ENCODE results near the gene GORAB.
A peak's percentile ranks its signal among the peaks of the same experiment; 100 is the strongest.

GORAB gene

GRCh38 chr1:170531758-170532657, at the start of gene GORAB:
TSS of gene GORAB (plus strand) at chr1:170532166. CDS start at chr1:170532224, 58 bp downstream.
- DNase-seq: peak; percentile 94

DNA sequence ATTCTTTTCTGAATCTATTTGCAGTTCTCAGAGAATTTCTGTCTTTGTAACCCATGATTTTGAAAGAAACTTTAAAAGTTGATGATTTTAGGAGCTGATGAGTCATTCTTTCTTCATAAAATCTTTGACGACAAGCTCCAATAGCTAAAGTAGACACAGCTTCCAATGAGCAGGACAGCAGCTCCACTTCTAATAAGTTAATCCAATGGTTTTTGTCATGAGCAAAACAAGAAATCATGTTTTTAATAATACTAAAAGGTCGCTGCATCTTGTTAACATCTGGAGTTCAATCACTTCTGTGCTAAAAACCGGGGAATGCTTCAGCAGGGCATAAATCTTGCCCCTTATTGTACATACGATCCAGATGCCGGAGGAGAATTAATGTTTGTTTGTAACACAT, 48.9 kb upstream of the GORAB start:
- no peak for DNase-seq

DNA sequence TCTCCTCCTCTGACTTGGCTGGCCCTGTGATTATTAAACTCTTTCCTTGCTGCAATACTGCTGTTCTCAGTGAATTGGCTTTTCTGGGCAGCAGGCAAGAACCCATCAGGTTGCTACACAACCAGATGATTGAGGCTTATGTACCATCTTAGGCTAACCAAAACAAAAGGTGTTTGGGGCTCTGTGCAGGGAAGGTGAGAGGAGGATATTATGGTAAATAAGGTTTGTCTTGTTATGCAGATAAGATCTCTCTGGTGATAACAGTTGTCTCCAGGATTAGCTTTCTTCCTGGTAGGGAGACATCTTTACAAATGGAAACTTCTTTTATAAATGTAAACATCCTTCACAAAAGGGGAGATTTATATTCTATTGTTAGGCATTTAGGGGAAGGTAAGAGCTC, 44.5 kb upstream of the GORAB start:
- no peak for DNase-seq

GRCh38 chr1:170491291-170491690, 40.7 kb upstream of the GORAB start:
- no peak for DNase-seq

GRCh38 chr1:170494369-170494768, 37.6 kb upstream of the GORAB start:
- peak; percentile 44 for DNase-seq

- DNase-seq: no peak
These were observed 37.0 kb upstream of the GORAB start for GRCh38 chr1:170495006-170495405.

- no peak for DNase-seq
These were observed 33.1 kb upstream of the GORAB start for GRCh38 chr1:170498876-170499275.

DNA sequence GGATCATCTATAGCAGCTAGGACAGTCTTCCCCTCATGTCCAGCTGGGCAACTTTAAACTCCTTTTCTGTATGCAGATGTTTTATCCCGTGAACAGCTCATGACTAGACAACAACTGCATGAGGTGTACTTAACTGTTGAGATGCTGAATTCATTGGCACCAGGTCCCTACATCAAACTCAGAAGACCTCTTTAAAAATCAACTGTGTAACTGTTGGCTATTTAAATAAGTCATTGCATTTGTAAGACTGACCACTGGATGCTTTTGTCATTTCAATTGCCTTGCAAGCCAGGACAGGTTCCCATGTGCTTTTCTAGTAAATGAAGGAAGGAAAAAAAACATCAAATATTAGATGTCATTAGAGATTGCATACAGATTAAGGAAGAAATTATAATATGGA, 28.3 kb upstream of the GORAB start:
- no peak for DNase-seq

DNA sequence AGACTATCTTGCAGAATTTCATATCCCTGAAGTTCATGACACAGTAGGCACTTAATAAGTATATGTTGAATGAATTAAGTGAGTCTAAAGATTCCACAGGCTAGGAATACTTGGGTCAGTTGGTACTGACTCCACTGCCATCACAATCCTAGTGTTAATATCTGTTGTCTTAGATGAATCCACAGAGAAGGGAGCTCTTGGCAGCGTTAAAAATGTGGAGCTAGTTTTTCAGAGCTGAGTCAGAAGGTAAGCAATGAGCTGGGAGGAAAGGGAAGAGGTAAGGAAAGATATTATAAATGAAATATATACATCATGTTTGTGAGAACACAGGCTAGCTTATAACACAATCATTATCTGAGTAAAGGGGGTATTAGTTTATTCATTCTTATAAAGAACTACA, 21.8 kb upstream of the GORAB start:
- no peak for DNase-seq

- no peak for DNase-seq
These were observed 20.9 kb upstream of the GORAB start for GRCh38 chr1:170511038-170511437.

GRCh38 chr1:170513138-170513537, 18.8 kb upstream of the GORAB start:
- no peak for DNase-seq

GRCh38 chr1:170518185-170518834, 13.7 kb upstream of the GORAB start:
- no peak for DNase-seq

DNA sequence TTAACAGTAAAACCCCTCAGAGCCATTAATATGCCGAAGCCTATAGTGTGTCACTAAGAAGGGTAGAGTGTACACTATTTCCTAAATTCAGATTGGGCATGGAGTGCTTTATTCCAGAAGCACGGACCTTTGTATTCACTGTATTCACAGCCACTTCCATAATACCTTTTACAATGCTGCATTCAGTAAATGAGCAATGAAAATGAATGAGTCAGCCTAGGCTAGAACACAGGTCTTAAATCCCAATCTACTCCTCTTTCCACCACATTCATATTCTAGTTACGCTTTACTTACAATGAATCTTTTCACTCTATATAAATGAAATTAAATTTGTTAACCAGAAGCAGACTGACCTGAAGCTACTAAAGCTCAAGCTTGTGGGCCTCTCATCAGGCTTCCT, 13.0 kb upstream of the GORAB start:
- no peak for DNase-seq

DNA sequence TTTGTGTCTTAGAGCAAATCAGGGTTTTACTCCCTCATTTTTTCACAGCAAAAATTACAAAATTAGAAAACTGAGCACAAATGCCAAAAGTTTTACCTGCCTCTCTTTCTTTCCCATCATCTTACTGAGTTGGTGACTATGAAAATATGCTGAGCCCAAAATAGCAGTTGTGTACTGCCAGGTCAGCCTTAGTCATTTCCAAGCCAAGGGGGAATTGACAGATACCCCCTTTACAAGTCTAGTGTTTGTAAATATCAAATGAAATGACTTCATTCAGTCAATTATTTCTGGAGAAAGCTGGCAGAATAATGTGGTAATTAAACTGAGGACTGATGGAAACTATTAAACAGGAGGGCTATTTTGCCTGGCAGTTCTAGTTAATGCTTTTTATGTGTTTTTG, 11.4 kb upstream of the GORAB start:
- DNase-seq: no peak

GRCh38 chr1:170521818-170522217, 10.1 kb upstream of the GORAB start:
- no peak for DNase-seq

DNA sequence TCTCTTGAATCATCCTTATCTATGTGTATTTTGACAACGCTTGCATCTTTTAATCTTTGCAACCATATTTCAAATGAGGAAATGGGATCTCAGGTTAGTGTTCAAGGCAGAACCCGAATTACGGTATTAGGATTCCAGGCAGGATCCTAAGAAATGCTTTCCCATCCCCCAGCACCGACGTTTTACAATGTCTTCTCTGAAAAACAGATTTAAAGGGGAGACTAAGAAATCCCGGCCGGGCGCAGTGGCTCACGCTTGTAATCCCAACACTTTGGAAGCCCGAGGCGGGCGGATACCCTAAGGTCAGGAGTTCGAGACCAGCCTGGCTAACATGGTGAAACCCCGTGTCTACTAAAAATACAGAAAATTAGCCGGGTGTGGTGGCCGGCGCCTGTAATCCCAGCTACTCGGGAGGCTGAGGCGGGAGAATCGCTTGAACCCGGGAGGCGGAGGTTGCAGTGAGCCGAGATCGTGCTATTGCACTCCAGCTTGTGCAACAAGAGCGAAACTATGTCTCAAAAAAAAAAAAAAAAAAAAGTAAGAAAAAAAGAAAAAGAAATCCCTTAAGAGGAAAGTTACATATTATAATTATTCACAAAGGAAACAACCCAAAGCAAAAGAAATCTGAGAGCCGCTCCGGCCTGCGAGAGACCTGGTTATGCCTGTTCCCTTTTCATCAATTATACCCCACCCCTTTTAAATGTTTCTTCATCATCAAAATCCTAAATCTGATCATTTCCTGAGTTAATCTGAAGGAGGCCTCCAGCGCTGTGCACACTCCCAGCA, 801 bp upstream of the GORAB start:
- peak; percentile 6 for DNase-seq

DNA sequence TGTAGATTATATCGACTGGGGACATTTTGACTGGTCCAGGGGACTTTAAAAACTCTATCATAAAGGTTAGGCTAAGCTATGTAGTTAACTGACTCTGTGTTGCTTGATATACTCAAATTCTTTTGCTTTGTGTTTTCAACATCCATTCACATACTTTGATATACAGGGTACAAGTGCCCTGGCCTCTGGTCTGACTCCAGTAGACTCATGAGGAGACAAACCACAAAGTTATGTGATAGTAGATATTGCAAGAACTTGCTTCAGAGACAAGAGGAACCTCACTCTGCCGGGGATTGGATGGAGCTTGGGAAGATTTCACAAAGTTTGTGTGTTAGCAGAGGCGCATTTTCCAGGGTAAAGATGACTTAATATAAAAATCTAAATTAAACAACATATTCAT, 1.3 kb downstream of the GORAB start:
- peak; percentile 51 for DNase-seq

- no peak for DNase-seq
These were observed 2.7 kb downstream of the GORAB start for GRCh38 chr1:170534626-170535147.

DNA sequence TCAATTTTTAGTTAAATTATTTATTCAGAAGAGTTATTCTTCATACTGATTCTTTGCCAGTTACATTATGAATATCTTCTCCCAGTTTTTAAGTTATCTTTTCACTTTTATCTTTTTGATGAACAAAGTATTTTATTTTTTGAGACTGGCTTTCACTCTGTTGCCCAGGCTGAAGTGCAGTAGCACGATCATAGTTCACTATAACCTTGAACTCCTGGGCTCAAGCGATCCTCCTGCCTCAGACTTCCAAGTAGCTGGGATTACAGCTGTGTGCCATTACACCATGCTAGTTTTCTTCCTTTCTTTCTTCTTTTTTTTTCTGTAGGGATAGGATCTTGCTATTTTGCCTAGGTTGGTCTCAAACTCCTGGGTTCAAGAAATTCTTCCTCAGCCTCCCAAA, 3.5 kb downstream of the GORAB start:
- no peak for DNase-seq

DNA sequence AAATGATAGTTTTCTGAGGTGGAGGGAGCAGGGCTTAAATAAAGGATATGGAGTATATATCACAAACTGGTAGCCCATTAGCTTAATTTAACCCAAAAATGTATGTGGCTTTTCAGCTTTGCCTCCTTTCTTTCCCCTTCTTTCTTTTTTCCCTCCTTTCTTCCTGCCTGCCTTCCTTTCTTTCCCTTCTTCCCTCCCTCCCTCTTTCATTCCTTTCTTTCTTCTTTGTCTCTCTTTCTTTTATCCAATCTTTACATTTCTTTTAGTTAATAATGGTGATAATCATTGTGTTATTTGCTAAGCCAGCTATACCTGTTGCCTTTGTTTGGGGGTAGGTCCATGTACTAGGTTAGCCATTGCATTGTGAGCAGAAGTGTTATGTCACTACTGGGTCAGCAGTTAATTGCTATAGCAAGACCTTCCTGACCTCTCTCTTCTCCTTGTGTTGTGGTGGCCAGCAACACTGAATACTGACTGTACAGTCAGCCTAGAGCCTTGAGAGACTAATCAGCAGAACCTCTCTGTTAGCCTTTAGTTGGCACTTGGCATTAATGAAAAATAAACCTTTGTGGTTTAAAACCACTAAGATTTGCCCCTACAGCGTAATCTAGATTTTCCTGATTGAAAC, 5.1 kb downstream of the GORAB start:
- no peak for DNase-seq

GRCh38 chr1:170537798-170538503, 6.0 kb downstream of the GORAB start:
- DNase-seq: no peak

- DNase-seq: no peak
These were observed 6.7 kb downstream of the GORAB start for GRCh38 chr1:170538687-170539086.

All from hematopoietic multipotent progenitor cell treated with erythropoietin and hydrocortisone succinate and interleukin-3 and kit ligand, for 6 days (in vitro differentiated cells).